HFFc6 (cell line): ENCODE results near the gene MARS1. TPM values are rescaled to one million over a fixed set of nuclear protein-coding genes. Genes with fewer than 3 reads are reported as not detected.

ENCODE experiments used
- DNase-seq: peaks from one replicate; pipeline ENCODE4 v3.0.0-alpha.2; 2018
- H3K27ac Mint-ChIP-seq: 2 replicates; pipeline ENCODE4 v1.8.0; 2020; ENCODE audit warnings: mild to moderate bottlenecking, mixed read lengths
- H3K27me3 Mint-ChIP-seq: 2 replicates; pipeline ENCODE4 v1.8.0; 2021; ENCODE audit warnings: mild to moderate bottlenecking, moderate library complexity, mixed read lengths; ENCODE audit not compliant: insufficient read depth
- H3K36me3 Mint-ChIP-seq: 2 replicates; pipeline ENCODE4 v1.8.0; 2021; ENCODE audit warnings: low read depth, mixed read lengths
- H3K4me1 Mint-ChIP-seq: 2 replicates; pipeline ENCODE4 v1.8.0; 2020; ENCODE audit warnings: low read depth, mixed read lengths
- H3K4me3 Mint-ChIP-seq: 2 replicates; pipeline ENCODE4 v1.8.0; 2020; ENCODE audit warnings: mild to moderate bottlenecking, moderate library complexity, mixed read lengths
- H3K9me3 Mint-ChIP-seq: 2 replicates; pipeline ENCODE4 v1.8.0; 2020; ENCODE audit warnings: mild to moderate bottlenecking, mixed read lengths
- CTCF ChIP-seq: fragments of 200-600 bp; sonication (generic); IDR thresholded peaks from 2 replicates; pipeline ENCODE4 v1.5.0; 2021; ENCODE audit warnings: antibody characterized with exemption, mild to moderate bottlenecking
- total RNA-seq, 6 experiments: library from RNA; stranded (reverse); fragmentation: NEBNext Ultra II Directional; extraction: Animal tissue kit (Norgen Biotek cat#: 25700); gene quantifications; 2 replicates in 1 of 6; 3 replicates in 5 of 6; pipeline ENCODE4 v1.2.3, GENCODE V29; 2021

The MARS1 gene
- total RNA-seq, 6 experiments from 2014 or later, result 179 to 207 (median 193) TPM

DNA sequence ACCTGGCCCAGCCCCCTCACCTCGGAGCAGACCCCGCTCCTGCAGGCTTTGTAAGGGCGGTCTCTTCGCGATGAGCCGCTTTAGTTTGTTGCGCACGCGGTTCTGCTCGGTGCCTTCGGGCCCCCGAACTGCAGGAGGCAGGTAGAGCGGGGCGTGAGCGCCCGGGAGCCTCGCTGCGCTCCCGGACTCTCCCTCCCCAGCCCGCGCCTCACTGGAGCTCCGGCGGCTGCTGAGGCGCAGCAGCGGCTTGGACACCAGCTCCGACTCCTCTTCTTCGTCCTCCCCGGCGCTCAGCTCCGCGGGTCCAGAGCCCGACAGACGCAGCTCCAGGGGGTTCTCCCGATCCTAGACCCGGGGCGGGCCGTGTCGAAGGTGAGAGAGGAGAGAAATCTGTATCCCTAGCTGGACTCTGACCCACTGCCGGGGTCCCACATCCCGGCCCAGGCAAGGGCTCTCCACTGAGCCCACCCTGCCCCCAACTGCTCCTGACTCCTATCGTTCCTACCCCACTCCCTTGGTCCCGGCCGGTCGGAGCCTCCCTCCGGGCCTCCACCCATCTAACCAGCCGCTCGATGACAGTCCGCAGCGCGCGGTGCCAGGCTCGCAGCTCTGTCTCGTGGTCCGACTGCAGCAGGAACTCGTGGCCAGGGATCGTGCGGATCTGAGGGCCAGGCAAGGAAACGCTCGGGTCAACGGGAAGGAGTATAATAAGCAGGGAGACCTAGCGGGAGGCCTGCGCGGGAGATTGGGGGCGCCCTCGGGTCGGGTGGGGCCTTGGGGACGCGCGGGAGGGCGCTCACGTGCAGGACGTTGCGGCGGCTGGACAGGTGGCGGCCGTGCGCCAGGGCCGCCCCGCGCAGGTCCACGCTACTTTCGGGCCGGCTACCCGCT lies 12.4 kb upstream of the MARS1 start:
- H3K9me3 Mint-ChIP-seq, result no peaks in the 10 kb centered on the region
- no peak for TF ChIP-seq CTCF
- peaks cover 45% of the 10 kb centered on the region for H3K27me3 Mint-ChIP-seq
- H3K36me3 Mint-ChIP-seq, result no peaks in the 10 kb centered on the region; the same call in 1 of the 2 replicates
- DNase-seq, result no peak
- no peak overlapping the region for H3K27ac Mint-ChIP-seq
- H3K4me3 Mint-ChIP-seq, result peak overlapping the region; percentile 55
- peaks cover 26% of the 10 kb centered on the region for H3K4me1 Mint-ChIP-seq

DNA sequence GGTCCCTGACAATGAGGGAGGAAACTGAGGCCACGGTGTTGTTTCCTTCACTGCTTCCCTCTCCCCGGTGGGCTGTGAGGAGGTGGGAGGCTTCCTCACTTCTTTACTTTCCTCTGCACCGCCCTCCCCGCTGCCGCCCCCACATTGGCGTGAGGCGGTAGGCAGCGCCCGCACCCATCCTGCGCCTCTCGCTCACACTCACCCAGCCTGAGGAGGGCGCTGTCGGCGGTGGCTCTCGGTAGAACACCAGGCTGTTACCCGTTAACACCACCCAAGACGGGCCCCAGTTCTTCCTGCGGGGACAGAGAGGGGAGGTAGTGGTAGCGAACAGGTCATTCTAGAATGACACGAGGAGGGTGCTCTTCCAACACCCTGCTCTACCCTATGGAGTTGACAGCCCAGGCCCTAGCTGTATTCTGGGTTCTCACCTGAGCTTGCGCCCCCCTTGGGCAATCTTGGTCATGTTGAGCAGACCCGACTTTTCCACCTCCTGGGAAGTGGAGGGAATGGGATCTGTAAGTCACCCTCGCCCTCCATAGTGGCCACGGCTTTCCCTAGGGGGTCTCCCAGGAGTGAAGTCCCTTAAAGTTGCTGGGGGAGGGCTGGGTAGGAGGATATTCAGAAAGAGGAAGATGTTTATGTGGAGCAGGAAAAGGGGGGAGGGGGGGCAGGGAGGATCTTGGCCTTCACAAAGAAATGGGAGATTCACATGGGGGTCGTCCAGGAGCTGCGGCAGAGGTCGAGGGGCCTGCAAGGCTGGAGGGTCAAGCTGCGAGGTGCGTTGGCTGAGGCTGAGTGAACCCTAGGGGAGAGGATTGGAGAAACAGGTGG lies 11.5 kb upstream of the MARS1 start:
- DNase-seq, result no peak
- Mint-ChIP-seq H3K9me3 (no peaks in the 10 kb centered on the region), H3K27me3 (peaks cover 50% of the 10 kb centered on the region), H3K4me1 (peaks cover 26% of the 10 kb centered on the region), H3K36me3 (no peaks in the 10 kb centered on the region; the same call in 1 of the 2 replicates), H3K4me3 (no peak overlapping the region), H3K27ac (no peak overlapping the region)
- peak; percentile 56 for TF ChIP-seq CTCF

GRCh38 chr12:57476993-57477709 lies 10.7 kb upstream of the MARS1 start:
- Mint-ChIP-seq H3K27ac (no peak overlapping the region), H3K36me3 (no peaks in the 10 kb centered on the region; the same call in 1 of the 2 replicates), H3K9me3 (no peaks in the 10 kb centered on the region)

DNA sequence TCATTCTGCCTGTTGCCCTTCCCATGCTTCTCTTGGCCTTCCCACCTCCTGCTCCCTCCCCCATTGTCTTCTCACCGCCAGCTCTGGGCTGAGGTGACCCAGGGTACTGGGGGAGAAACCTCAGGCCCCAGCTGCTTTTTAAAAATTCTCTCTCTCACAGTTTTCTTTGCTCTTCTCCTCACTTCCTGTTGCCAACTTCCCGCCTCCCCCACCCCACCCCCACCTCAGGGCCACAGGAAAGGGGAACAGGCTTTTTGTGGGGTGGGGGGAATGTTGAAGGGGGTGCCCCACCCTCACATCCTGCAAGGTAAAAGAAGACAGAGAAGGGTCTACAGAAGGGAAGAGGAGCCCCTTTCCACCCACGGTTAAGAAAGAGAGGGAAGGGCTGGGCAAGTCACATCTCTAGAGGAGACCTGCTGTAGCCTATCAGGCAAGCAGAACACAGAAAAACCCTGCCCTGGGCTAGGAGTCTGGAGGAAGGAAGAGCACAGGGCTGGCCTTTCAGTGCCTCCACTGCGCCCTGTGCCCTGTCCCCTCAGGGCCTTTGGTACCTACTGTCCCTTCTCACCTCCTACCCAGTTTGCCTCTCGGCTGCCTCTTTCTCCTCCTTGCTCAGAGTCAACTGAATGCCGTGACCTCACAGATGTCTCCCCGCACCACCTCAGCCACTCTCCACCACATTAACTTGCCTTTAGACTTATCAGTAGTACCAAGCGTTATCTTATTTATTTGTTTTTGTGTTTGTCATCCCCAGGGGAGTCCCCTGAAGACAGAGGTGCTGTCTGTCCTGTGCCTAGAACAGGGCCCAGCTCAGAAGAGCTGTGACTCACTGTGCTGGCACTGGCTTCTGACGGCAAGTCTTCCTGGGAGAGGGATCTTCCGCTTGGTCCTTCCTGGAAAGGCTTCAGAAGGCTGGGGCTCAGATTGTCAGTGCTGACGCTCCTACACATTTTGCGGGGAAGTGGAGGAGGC lies 9.9 kb upstream of the MARS1 start:
- Mint-ChIP-seq H3K4me3 (no peak overlapping the region), H3K4me1 (peaks cover 28% of the 10 kb centered on the region), H3K27me3 (peaks cover 39% of the 10 kb centered on the region), H3K27ac (peak overlapping the region; percentile 5; the same call in 1 of the 2 replicates), H3K36me3 (no peaks in the 10 kb centered on the region; the same call in 1 of the 2 replicates), H3K9me3 (no peaks in the 10 kb centered on the region)
- DNase-seq, result no peak
- TF ChIP-seq CTCF, result no peak

More at GRCh38 chr12:57476993-57477709, 10.7 kb upstream of the MARS1 start:
- DNase-seq, result no peak
- Mint-ChIP-seq H3K4me3 (no peak overlapping the region), H3K27me3 (peaks cover 46% of the 10 kb centered on the region), H3K4me1 (peaks cover 26% of the 10 kb centered on the region)
- no peak for TF ChIP-seq CTCF
